ENCODE measurements around the gene DUXA.

GRCh38 chr19:57191141-57192076 lies 24.1 kb upstream of the DUXA start, which contains the start of gene ZNF264:
- no peak for TF ChIP-seq CTCF (IDR thresholded peaks at IDR 0.05)
- no peak for TF ChIP-seq POLR2A (IDR thresholded peaks at IDR 0.05)
